ENCODE results near the gene TRAF7. TPM values are rescaled to one million over a fixed set of nuclear protein-coding genes. Genes with fewer than 3 reads are reported as not detected.

Gene TRAF7
- total and polyA plus RNA-seq, 2 of the 8 experiments (the other 6 are each of a cell fraction or from before 2014, with no cell fraction given) = 96.8 to 148 TPM

GRCh38 chr16:2187212-2187611 is 31.6 kb downstream of the TRAF7 start:
- POLR2A ChIA-PET (ENCODE audit: partially characterized antibody) = interaction anchor here (0.6 to 4.9 kb wide), 6 partner anchors 19 to 480 kb away, joined by 3 to 17 read pairs (median 4); partner anchors contain the start of genes ECI1 and TRAF7
- TF ChIP-seq GABPA (IDR thresholded peaks at IDR 0.05; ENCODE audit: borderline replicate concordance, insufficient read depth, low read length) = no peak
- TF ChIP-seq RAD21 (IDR thresholded peaks at IDR 0.05 in 1 of 2, conservative IDR thresholded peaks at IDR 0.05 in 1 of 2; ENCODE audit: low read depth in 2 of 2, low read length in 2 of 2) = no peak
- no peak for TF ChIP-seq CBX8 (IDR thresholded peaks at IDR 0.05; ENCODE audit: borderline replicate concordance, low read depth, low read length)
- TF ChIP-seq CTBP2 (IDR thresholded peaks at IDR 0.05; ENCODE audit: borderline replicate concordance, insufficient read depth, insufficient read length, low read length) = no peak
- TF ChIP-seq SRF (IDR thresholded peaks at IDR 0.05; ENCODE audit: low read depth, low read length) = no peak
- no peak for TF ChIP-seq TAF7 (optimal IDR thresholded peaks at IDR 0.05; ENCODE audit: borderline replicate concordance, low read depth, low read length)
- no peak for TF ChIP-seq EGR1 (IDR thresholded peaks at IDR 0.05; ENCODE audit: borderline replicate concordance, low read depth, low read length)
- TF ChIP-seq SIN3A (conservative IDR thresholded peaks at IDR 0.05 in 1 of 2, IDR thresholded peaks at IDR 0.05 in 1 of 2; ENCODE audit: low read depth in 1 of 2, low read length in 2 of 2) = no peak
- TF ChIP-seq RNF2 (IDR thresholded peaks at IDR 0.05; ENCODE audit: borderline replicate concordance, low read depth, low read length, missing control alignments, poor library complexity, severe bottlenecking) = no peak
- TF ChIP-seq CBX5 (IDR thresholded peaks at IDR 0.05; ENCODE audit: low read depth, low read length) = no peak
- no peak for TF ChIP-seq HDAC6 (IDR thresholded peaks at IDR 0.05; ENCODE audit: low read depth, low read length)
- TF ChIP-seq BACH1 (IDR thresholded peaks at IDR 0.05; ENCODE audit: low read length) = no peak
- TF ChIP-seq YY1 (IDR thresholded peaks at IDR 0.05; ENCODE audit: low read depth, low read length) = no peak

More at GRCh38 chr16:2187212-2187611, 31.6 kb downstream of the TRAF7 start:
- no peak overlapping the region for H3K9ac ChIP-seq (replicated peaks in 1 of 4; ENCODE audit: extremely low read depth in 1 of 4, low read depth in 3 of 4, low read length in 3 of 4)
- H2BK20ac ChIP-seq (ENCODE audit: low read length) = no peak overlapping the region
- H2AFZ ChIP-seq (ENCODE audit: low read length) = no peak overlapping the region
- H2BK12ac ChIP-seq (ENCODE audit: low read depth, low read length) = no peak overlapping the region
- H3K18ac ChIP-seq (ENCODE audit: extremely low read depth, low read length) = no peak overlapping the region
- no peaks in the 10 kb centered on the region for H3K27me3 ChIP-seq (replicated peaks in 1 of 4; ENCODE audit: control insufficient read depth in 3 of 4, extremely low read depth in 1 of 4, insufficient read depth in 3 of 4, low read length in 3 of 4)
- H3K56ac ChIP-seq (replicated peaks; ENCODE audit: insufficient read length, low read depth, low read length) = no peak overlapping the region
- no peaks in the 10 kb centered on the region for H3K79me1 ChIP-seq (ENCODE audit: low read depth, low read length)
- no peak overlapping the region for H2BK120ac ChIP-seq (replicated peaks; ENCODE audit: low read depth, low read length)
- H3K4ac ChIP-seq (replicated peaks; ENCODE audit: insufficient read length, low read depth, low read length) = no peak overlapping the region
- H3K27ac ChIP-seq (ENCODE audit: low read depth, low read length) = no peak overlapping the region
- H3K4me1 ChIP-seq (replicated peaks in 1 of 4; ENCODE audit: control insufficient read depth in 3 of 4, insufficient read depth in 4 of 4, low read length in 3 of 4) = no peaks in the 10 kb centered on the region; a peak in 2 of 7 replicates
- H3K79me2 ChIP-seq (ENCODE audit: control insufficient read depth in 1 of 2, insufficient read depth in 2 of 2, low read length in 2 of 2) = no peaks in the 10 kb centered on the region
- H3K4me2 ChIP-seq (ENCODE audit: insufficient read depth in 1 of 2, low read depth in 2 of 2, low read length in 2 of 2) = no peak overlapping the region
- H3K4me3 ChIP-seq (ENCODE audit: extremely low read depth in 1 of 4, insufficient read depth in 2 of 4, low read depth in 3 of 4, low read length in 4 of 4) = no peak overlapping the region
- peaks cover 0 to 4% (median 0%) of the 10 kb centered on the region in 4 experiments; a peak in 1 of 8 replicates for H3K36me3 ChIP-seq (ENCODE audit: control insufficient read depth in 2 of 4, insufficient read depth in 4 of 4, low read length in 3 of 4)
- H3K14ac ChIP-seq (ENCODE audit: insufficient read length) = no peak overlapping the region
- FAIRE-seq (no peak), DNase-seq (ENCODE audit: low read depth in 1 of 2, low spot score in 2 of 2) (no peak)
- H3K9me3 ChIP-seq (ENCODE audit: insufficient read depth in 2 of 2, low read depth in 1 of 2, low read length in 1 of 2) = no peaks in the 10 kb centered on the region
- H4K91ac ChIP-seq (replicated peaks; ENCODE audit: insufficient read length, low read length) = no peak overlapping the region
- no peak overlapping the region for H2BK15ac ChIP-seq (ENCODE audit: low read length)
- no peak overlapping the region for H4K5ac ChIP-seq (ENCODE audit: insufficient read length, low read depth, low read length)
- peaks cover 1% of the 10 kb centered on the region; the same call in 1 of the 2 replicates for H3K23me2 ChIP-seq (ENCODE audit: low read depth, low read length)
- peak overlapping the region; percentile 51; the same call in 1 of the 2 replicates for H4K8ac ChIP-seq (ENCODE audit: extremely low read depth, insufficient read depth, low read length)
- no peak overlapping the region for H2AK5ac ChIP-seq (ENCODE audit: low read depth, low read length)
- no peak overlapping the region for H2BK5ac ChIP-seq (ENCODE audit: low read depth, low read length)
- H4K20me1 ChIP-seq (replicated peaks in 1 of 2; ENCODE audit: control insufficient read depth in 1 of 2, insufficient read depth in 2 of 2, low read length in 2 of 2) = peaks cover 0 to 6% of the 10 kb centered on the region in 2 experiments
- no peak overlapping the region for H3K23ac ChIP-seq (ENCODE audit: insufficient read length)
- 91% methylated on average over 17 of the region's 17 CpGs; no CpG with 5 or more reads in 1 of the 2 experiments for WGBS, 2 experiments (ENCODE audit: extremely low coverage in 1 of 2, insufficient coverage in 1 of 2, insufficient read length in 1 of 2, insufficient replicate concordance in 2 of 2, low coverage in 1 of 2, low lambda C conversion rate in 2 of 2, missing lambda C conversion rate in 1 of 2)
- CTCF ChIA-PET (ENCODE audit: partially characterized antibody) = no interaction called here
